Measurements from ENCODE around the gene BRS3.

DNA sequence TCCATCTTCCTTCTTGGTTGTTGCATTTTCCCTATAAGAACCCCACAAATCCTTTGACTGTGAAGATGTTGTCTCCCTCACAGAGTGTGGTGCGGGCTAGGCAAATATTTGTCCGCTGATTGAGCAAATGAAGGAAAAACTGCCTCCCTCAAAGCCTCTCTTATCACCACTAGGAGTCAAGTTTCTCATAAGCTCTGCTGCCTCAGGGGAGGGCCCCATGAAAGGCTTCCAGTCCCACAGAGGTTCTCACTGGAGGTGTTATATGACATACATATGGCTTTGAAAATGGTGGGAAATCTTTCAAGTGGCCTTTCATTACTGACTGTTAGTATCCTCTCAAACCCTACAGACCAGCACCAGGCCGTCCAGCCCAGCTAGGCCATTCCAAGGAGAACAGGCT is 53.5 kb downstream of the BRS3 start:
- TF ChIP-seq, protein P1, sequence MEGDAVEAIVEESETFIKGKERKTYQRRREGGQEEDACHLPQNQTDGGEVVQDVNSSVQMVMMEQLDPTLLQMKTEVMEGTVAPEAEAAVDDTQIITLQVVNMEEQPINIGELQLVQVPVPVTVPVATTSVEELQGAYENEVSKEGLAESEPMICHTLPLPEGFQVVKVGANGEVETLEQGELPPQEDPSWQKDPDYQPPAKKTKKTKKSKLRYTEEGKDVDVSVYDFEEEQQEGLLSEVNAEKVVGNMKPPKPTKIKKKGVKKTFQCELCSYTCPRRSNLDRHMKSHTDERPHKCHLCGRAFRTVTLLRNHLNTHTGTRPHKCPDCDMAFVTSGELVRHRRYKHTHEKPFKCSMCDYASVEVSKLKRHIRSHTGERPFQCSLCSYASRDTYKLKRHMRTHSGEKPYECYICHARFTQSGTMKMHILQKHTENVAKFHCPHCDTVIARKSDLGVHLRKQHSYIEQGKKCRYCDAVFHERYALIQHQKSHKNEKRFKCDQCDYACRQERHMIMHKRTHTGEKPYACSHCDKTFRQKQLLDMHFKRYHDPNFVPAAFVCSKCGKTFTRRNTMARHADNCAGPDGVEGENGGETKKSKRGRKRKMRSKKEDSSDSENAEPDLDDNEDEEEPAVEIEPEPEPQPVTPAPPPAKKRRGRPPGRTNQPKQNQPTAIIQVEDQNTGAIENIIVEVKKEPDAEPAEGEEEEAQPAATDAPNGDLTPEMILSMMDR (conservative IDR thresholded peaks at IDR 0.05; ENCODE audit: low read depth, low read length), result no peak
- TF ChIP-seq EZH2phosphoT487 (IDR thresholded peaks at IDR 0.05; ENCODE audit: borderline replicate concordance, low read length), result no peak
- no peak for TF ChIP-seq EZH2 (IDR thresholded peaks at IDR 0.05; ENCODE audit: low read length, unreplicated experiment)

Measured in PC-3 (cell line).